ENCODE measurements around the gene EXOC3L1. TPM values are rescaled to one million over a fixed set of nuclear protein-coding genes. Genes with fewer than 3 reads are reported as not detected.
A peak's percentile ranks its signal among the peaks of the same experiment; 100 is the strongest.

The EXOC3L1 gene
- total RNA-seq, 1 donor from 2014 or later = 4.1 TPM

- intact Hi-C loops (cut with micrococcal nuclease) = no loop called here
- ATAC-seq (no peak), DNase-seq (no peak)
These were observed 11.7 kb upstream of the EXOC3L1 start for GRCh38 chr16:67201411-67202345.

- DNase-seq (no peak), ATAC-seq (no peak)
- intact Hi-C loops (cut with micrococcal nuclease) = no loop called here
These were observed 10.6 kb upstream of the EXOC3L1 start for GRCh38 chr16:67200491-67200890.

- intact Hi-C loops (cut with micrococcal nuclease) = no loop called here
- DNase-seq = no peak
- ATAC-seq = peak; percentile 4
These were observed 9.9 kb upstream of the EXOC3L1 start for GRCh38 chr16:67199808-67200198.

- intact Hi-C loops (cut with micrococcal nuclease) = no loop called here
- ATAC-seq (peak; percentile 39), DNase-seq (no peak)
These were observed 9.3 kb upstream of the EXOC3L1 start, which contains the start of gene ELMO3 for GRCh38 chr16:67199011-67199807. ELMO3 (plus strand) TSS chr16:67199131; CDS start chr16:67199327, 196 bp downstream.

GRCh38 chr16:67198238-67198734 lies 8.3 kb upstream of the EXOC3L1 start:
- intact Hi-C loops (cut with micrococcal nuclease) = no loop called here
- DNase-seq = peak; percentile 61
- ATAC-seq = peak; percentile 50

GRCh38 chr16:67197704-67198103 lies 7.8 kb upstream of the EXOC3L1 start:
- ATAC-seq = no peak
- intact Hi-C loops (cut with micrococcal nuclease) = no loop called here
- DNase-seq = no peak

GRCh38 chr16:67196881-67197280 lies 6.9 kb upstream of the EXOC3L1 start:
- intact Hi-C loops (cut with micrococcal nuclease) = no loop called here
- ATAC-seq (no peak), DNase-seq (no peak)

GRCh38 chr16:67195676-67196075 lies 5.7 kb upstream of the EXOC3L1 start:
- no peak for ATAC-seq
- DNase-seq = no peak
- intact Hi-C loops (cut with micrococcal nuclease) = no loop called here

- no peak for ATAC-seq
- intact Hi-C loops (cut with micrococcal nuclease) = no loop called here
- no peak for DNase-seq
These were observed 4.3 kb upstream of the EXOC3L1 start for GRCh38 chr16:67194260-67194659.

GRCh38 chr16:67193536-67193935 lies 3.6 kb upstream of the EXOC3L1 start:
- intact Hi-C loops (cut with micrococcal nuclease) = no loop called here
- ATAC-seq (no peak), DNase-seq (no peak)

- DNase-seq = no peak
- ATAC-seq = no peak
- intact Hi-C loops (cut with micrococcal nuclease) = no loop called here
These were observed 2.9 kb upstream of the EXOC3L1 start for GRCh38 chr16:67192781-67193361.

- peak; percentile 94 for ATAC-seq
- intact Hi-C loops (cut with micrococcal nuclease) = no loop called here
- DNase-seq = peak; percentile 94
These were observed 2.2 kb upstream of the EXOC3L1 start, which contains the start of gene E2F4 for GRCh38 chr16:67191995-67192681. E2F4 (plus strand) TSS chr16:67192155; CDS start chr16:67192228, 73 bp downstream.

- ATAC-seq (peak; percentile 4), DNase-seq (no peak)
- intact Hi-C loops (cut with micrococcal nuclease) = no loop called here
These were observed 1.6 kb upstream of the EXOC3L1 start for GRCh38 chr16:67191411-67191994.

- intact Hi-C loops (cut with micrococcal nuclease) = no loop called here
- ATAC-seq (no peak), DNase-seq (no peak)
These were observed 788 bp upstream of the EXOC3L1 start for GRCh38 chr16:67190448-67191399.

- intact Hi-C loops (cut with micrococcal nuclease) = no loop called here
- DNase-seq (no peak), ATAC-seq (no peak)
These were observed 1.1 kb downstream of the EXOC3L1 start for GRCh38 chr16:67188798-67189197.

- no peak for DNase-seq
- intact Hi-C loops (cut with micrococcal nuclease) = no loop called here
- ATAC-seq = no peak
These were observed 1.6 kb downstream of the EXOC3L1 start for GRCh38 chr16:67188323-67188722.

- DNase-seq = no peak
- ATAC-seq = no peak
- intact Hi-C loops (cut with micrococcal nuclease) = no loop called here
These were observed 2.6 kb downstream of the EXOC3L1 start for GRCh38 chr16:67187175-67187890.
